KOPT-K1 (cell line): ENCODE results near the gene THRB.

ENCODE experiments used
- H3K27ac ChIP-seq: fragments of 200-600 bp; sonication (generic); 2 replicates; pipeline ENCODE4 v1.5.1; 2016; ENCODE audit warnings: antibody characterized with exemption, mild to moderate bottlenecking, low read depth, low read length; ENCODE audit not compliant: poor library complexity, severe bottlenecking
- H3K36me3 ChIP-seq: fragments of 200-600 bp; sonication (generic); 2 replicates; pipeline ENCODE4 v1.5.1; 2017; ENCODE audit warnings: antibody characterized with exemption, mild to moderate bottlenecking, low read length, moderate library complexity; ENCODE audit not compliant: insufficient read depth
- H3K9me3 ChIP-seq: fragments of 200-600 bp; sonication (generic); 2 replicates; pipeline ENCODE4 v1.5.1; 2017; ENCODE audit warnings: antibody characterized with exemption, low read length, mild to moderate bottlenecking; ENCODE audit not compliant: insufficient read depth, poor library complexity, severe bottlenecking

The THRB gene

GRCh38 chr3:24137958-24138875, 356.4 kb downstream of the THRB start:
- H3K36me3 ChIP-seq: no peaks in the 10 kb centered on the region
- H3K27ac ChIP-seq: no peak overlapping the region
- H3K9me3 ChIP-seq: no peaks in the 10 kb centered on the region

- Histone ChIP-seq H3K9me3 (no peaks in the 10 kb centered on the region), H3K36me3 (no peaks in the 10 kb centered on the region), H3K27ac (no peak overlapping the region)
These were observed 357.3 kb downstream of the THRB start for GRCh38 chr3:24137334-24137733.

- no peaks in the 10 kb centered on the region for H3K9me3 ChIP-seq
- H3K36me3 ChIP-seq: no peaks in the 10 kb centered on the region
- no peak overlapping the region for H3K27ac ChIP-seq
These were observed 357.9 kb downstream of the THRB start for GRCh38 chr3:24136624-24137310.

- Histone ChIP-seq H3K27ac (no peak overlapping the region), H3K36me3 (no peaks in the 10 kb centered on the region), H3K9me3 (no peaks in the 10 kb centered on the region)
These were observed 359.4 kb downstream of the THRB start for GRCh38 chr3:24135280-24135679.

GRCh38 chr3:24133942-24134341, 360.7 kb downstream of the THRB start:
- H3K36me3 ChIP-seq: no peaks in the 10 kb centered on the region
- no peaks in the 10 kb centered on the region for H3K9me3 ChIP-seq
- no peak overlapping the region for H3K27ac ChIP-seq

- Histone ChIP-seq H3K27ac (no peak overlapping the region), H3K9me3 (no peaks in the 10 kb centered on the region), H3K36me3 (no peaks in the 10 kb centered on the region)
These were observed 361.2 kb downstream of the THRB start for GRCh38 chr3:24133436-24133835.

GRCh38 chr3:24129549-24129948, 365.1 kb downstream of the THRB start:
- H3K27ac ChIP-seq: no peak overlapping the region

GRCh38 chr3:24128199-24129005, 366.2 kb downstream of the THRB start:
- Histone ChIP-seq H3K9me3 (no peaks in the 10 kb centered on the region), H3K36me3 (no peaks in the 10 kb centered on the region), H3K27ac (no peak overlapping the region)

More at GRCh38 chr3:24129549-24129948, 365.1 kb downstream of the THRB start:
- H3K36me3 ChIP-seq: no peaks in the 10 kb centered on the region
- no peaks in the 10 kb centered on the region for H3K9me3 ChIP-seq

GRCh38 chr3:24123596-24123995, 371.1 kb downstream of the THRB start:
- H3K9me3 ChIP-seq: no peaks in the 10 kb centered on the region
- no peak overlapping the region for H3K27ac ChIP-seq
- no peaks in the 10 kb centered on the region for H3K36me3 ChIP-seq

GRCh38 chr3:24120434-24120833, 374.2 kb downstream of the THRB start:
- H3K36me3 ChIP-seq: no peaks in the 10 kb centered on the region
- no peak overlapping the region for H3K27ac ChIP-seq
- H3K9me3 ChIP-seq: no peaks in the 10 kb centered on the region

- Histone ChIP-seq H3K36me3 (no peaks in the 10 kb centered on the region), H3K9me3 (no peaks in the 10 kb centered on the region), H3K27ac (no peak overlapping the region)
These were observed 375.3 kb downstream of the THRB start for GRCh38 chr3:24119321-24119751.

GRCh38 chr3:24117508-24117907, 377.1 kb downstream of the THRB start:
- H3K27ac ChIP-seq: no peak overlapping the region
- H3K9me3 ChIP-seq: no peaks in the 10 kb centered on the region
- no peaks in the 10 kb centered on the region for H3K36me3 ChIP-seq

GRCh38 chr3:24111711-24112110, 382.9 kb downstream of the THRB start:
- Histone ChIP-seq H3K27ac (no peak overlapping the region), H3K9me3 (no peaks in the 10 kb centered on the region)

GRCh38 chr3:24110051-24110450, 384.6 kb downstream of the THRB start:
- Histone ChIP-seq H3K9me3 (no peaks in the 10 kb centered on the region), H3K27ac (no peak overlapping the region), H3K36me3 (no peaks in the 10 kb centered on the region)

More at GRCh38 chr3:24111711-24112110, 382.9 kb downstream of the THRB start:
- no peaks in the 10 kb centered on the region for H3K36me3 ChIP-seq

- H3K36me3 ChIP-seq: no peaks in the 10 kb centered on the region
- H3K27ac ChIP-seq: no peak overlapping the region
These were observed 392.9 kb downstream of the THRB start for GRCh38 chr3:24101676-24102168.

More at GRCh38 chr3:24101676-24102168, 392.9 kb downstream of the THRB start:
- H3K9me3 ChIP-seq: no peaks in the 10 kb centered on the region
